Measurements from ENCODE around the gene INTS1.
"Not testable (repeated sequence)": the region's sequence is repeated elsewhere in the genome, so short reads cannot be mapped to it uniquely, and the experiment has no call there.

INTS1 gene

DNA sequence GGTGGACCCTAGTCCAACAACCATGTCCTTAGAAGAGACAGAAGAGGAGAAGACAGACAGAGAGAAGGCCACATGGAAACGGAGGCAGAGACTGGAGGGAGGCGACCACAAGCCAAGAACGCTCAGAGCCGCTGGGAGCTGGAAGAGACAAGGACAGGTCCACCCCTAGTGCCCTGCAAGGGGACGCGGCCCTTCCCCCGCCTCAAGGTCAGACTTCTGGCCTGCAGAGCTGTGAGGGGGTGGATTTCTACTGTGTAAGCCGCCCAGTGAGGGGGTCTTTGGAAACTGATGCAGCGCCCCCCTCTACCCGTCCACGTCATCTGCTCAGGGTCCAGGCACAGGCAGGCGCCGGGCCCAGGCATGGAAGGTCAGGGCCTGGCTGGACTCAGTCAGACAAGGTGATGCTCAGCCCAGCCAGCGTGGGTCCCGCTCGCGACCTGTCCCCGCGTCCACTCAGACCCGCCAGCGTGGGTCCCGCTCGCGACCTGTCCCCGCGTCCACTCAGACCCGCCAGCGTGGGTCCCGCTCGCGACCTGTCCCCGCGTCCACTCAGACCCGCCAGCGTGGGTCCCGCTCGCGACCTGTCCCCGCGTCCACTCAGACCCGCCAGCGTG is 60.5 kb downstream of the INTS1 start:
- intact Hi-C loops (cut with DNase I); DNase-seq: not testable (repeated sequence)

DNA sequence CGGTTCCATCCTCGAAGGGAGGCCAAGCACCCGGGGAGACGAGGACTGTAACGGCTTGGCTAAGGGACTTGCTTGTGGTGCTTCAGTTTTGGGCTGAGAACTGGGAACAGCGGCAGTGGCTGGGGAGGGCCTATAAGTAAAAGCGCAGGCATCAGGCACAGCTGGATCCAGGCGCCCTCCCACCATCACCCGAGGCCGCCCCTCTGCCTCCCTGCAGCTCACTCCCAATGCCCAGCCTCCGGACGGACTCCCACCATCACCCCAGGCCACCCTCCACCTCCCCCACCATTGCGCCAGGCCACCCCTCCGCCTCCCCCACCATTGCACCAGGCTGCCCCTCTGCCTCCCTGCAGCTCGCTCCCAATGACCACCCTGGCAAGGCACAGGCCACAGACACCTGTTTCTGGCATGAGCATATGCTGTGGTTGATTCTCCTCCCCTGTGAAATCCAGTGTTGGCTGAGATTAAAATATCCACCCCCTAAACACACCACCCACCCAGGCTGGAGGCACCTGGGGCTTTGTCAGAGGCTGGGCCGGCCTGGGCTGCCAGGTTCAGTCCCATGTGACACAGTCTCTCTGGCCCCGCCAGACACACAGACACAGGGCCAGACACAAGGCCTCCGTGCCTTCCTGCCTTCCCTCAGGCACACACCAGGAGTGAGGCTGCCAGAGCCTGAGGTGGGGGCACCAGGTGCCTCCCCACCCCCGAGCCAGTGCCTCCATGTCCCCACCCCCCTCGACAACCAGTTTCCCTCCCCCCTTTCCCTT is 61.6 kb downstream of the INTS1 start:
- DNase-seq, result no peak
- intact Hi-C loops (cut with DNase I), result no loop called here

DNA sequence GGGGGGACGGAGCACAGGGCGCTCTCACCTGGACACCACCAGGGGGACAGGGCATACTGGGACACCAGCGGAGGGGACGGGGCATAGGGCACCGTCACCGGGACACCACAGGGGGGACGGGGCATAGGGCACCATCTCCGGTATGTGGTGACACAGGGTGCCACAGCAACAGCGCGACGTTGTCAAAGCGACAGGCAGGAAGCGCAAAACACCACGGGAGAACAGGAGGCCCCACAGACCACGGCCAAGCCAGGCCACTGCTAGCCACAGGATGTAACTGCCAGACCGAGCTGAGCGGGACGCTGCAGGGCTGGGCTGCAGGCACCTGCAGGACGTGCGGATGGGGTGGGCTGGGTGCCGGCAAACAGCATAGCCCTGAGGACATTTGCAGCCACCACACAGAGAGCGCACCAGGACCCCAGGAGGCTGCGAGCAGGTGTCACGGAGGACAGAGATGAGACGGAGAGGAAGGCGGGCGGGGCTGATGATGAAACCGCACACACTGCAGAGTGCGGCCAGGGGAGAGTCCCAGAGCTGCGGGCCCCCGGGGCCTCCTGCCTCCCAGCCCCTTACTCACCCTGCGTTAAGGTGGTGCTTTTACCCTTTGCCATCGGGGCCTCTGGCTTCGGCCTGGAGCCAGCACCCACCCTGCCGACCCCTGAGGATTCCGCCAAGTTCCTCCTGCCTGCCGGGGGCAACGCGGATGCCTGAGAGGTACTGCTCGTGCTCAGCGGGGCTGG is 62.4 kb downstream of the INTS1 start:
- no peak for DNase-seq
- intact Hi-C loops (cut with DNase I), result no loop called here

- intact Hi-C loops (cut with DNase I), result no loop called here
- DNase-seq, result no peak
These were observed 63.6 kb downstream of the INTS1 start for GRCh38 chr7:1440620-1441019.

DNA sequence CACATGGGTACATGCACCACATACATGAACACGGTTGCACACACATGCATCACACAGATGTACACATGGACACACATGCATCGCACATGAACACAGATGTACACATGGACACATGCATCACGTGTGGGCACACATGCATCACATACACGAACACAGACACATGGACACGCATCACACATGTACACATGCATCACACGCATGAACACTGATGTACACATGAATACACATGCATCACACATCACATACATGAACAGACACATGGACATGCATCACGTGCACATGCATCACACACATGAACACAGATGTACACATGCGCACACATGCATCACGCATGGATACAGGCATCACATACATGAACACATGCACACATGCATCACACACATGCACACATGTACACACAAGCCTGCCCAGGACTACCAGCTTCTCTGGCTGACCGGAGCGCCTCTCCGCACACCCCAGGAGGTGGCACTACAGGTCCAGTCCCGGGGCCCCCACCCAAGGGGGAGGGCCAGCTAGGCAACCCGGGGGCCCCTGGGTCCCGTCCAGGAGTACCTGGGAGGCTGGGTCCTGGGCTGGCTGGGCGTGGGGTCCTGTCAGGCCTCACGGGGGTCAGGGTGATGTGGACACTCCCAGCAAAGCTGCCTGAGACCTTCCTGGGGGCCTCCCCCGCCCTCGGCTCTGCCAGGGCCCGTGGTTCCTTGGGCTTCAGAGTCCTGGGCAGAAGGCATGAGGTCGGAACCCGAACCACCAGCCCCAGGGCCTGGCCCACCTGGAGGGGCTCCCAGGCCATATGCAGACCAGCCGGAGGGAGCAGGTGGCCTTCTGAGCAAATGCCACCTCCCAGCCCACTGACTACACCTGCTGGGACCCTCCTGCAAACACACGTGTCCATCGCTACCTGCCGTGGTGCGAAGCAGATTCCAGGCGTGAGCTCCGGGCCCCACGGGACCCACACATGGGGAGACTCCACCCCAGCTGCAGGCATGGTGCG is 64.5 kb downstream of the INTS1 start:
- no peak for DNase-seq
- intact Hi-C loops (cut with DNase I), result loop anchor here (10.0 kb wide), 1 partner anchor 215 kb away; no protein-coding TSS in a partner anchor

- no peak for DNase-seq
- intact Hi-C loops (cut with DNase I), result loop anchor here (10.0 kb wide), 1 partner anchor 214 kb away; no protein-coding TSS in a partner anchor
These were observed 65.4 kb downstream of the INTS1 start for GRCh38 chr7:1438821-1439220.

DNA sequence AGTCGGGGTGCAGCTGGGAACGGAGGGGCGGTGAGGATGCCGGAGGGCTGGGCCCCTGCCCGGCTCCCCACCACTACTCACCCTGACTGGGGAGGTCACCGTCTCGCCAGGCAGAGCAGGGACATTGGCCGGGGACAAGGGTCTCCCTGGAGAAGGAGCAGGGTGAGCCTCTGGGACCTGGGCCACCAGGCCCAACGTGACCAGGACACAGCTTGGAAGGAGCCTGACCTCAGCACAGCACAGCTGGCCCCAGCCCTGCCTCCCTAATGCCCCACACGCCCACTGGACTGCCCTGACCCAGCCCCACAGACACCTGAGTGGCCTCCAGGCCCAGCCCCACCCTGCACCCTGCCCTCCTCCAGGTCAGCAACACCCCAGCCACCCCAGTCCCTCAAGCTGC is 66.0 kb downstream of the INTS1 start:
- intact Hi-C loops (cut with DNase I), result loop anchor here (10.0 kb wide), 1 partner anchor 213 kb away; no protein-coding TSS in a partner anchor

DNA sequence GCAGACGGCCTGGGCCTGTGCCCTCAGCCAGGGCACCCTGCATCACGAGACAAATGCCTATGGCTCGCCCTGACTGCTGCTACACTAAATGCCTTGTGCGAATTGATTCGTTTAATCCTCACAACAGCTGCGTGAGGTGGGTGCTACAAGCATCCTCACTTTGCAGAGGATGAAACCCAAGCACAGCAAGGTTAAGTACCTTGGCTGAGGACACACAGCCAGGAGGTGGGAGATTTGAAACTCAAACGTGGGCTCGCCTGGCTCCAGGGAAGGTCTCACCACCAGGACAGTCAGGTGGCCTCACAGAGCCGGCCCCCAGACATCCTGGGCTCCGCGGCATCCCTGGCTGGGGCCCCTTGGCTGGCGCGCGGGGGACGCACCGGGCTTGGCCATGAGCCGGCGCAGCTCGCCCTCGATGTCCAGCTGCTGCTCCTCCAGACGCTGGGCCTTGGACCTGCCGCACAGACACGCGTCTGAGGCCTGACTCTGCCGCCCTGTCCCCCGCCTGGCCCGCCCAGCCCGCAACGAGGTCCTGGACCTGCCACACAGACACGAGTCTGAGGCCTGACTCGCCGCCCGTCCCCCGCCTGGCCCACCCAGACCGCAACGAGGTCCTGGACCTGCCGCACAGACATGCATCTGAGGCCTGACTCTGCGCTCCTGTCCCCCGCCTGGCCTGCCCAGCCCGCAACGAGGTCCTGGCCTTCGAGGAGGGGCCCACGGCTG is 66.9 kb downstream of the INTS1 start:
- no peak for DNase-seq
- intact Hi-C loops (cut with DNase I), result loop anchor here (10.0 kb wide), 1 partner anchor 213 kb away; no protein-coding TSS in a partner anchor

More for the DNA sequence above, 66.0 kb downstream of the INTS1 start:
- DNase-seq, result no peak

DNA sequence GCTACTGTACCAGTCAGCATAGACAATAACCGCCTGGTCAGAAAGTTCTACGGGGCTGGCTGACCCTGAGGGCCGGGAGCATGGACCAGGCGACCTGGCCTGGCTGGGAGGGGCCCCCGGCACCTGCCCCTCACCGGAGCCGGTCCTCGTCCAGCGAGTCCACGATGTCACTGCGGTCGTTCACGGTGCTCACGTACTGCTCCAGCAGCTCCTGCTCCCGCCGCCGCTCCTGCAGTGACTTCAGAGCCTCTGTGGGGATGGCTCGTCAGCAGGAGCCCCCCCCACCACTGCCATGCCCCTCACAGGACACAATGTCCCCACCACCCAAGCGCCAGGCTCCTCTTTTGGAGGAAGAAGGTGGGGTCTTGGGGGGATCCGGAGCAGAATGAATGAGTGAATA is 67.6 kb downstream of the INTS1 start:
- intact Hi-C loops (cut with DNase I), result loop anchor here (10.0 kb wide), 1 partner anchor 212 kb away; no protein-coding TSS in a partner anchor
- no peak for DNase-seq

GRCh38 chr7:1434891-1435670 is 69.1 kb downstream of the INTS1 start:
- DNase-seq, result no peak
- intact Hi-C loops (cut with DNase I), result loop anchor here (5.0 to 10.0 kb wide), 2 partner anchors 47 to 210 kb away; no protein-coding TSS in a partner anchor

DNA sequence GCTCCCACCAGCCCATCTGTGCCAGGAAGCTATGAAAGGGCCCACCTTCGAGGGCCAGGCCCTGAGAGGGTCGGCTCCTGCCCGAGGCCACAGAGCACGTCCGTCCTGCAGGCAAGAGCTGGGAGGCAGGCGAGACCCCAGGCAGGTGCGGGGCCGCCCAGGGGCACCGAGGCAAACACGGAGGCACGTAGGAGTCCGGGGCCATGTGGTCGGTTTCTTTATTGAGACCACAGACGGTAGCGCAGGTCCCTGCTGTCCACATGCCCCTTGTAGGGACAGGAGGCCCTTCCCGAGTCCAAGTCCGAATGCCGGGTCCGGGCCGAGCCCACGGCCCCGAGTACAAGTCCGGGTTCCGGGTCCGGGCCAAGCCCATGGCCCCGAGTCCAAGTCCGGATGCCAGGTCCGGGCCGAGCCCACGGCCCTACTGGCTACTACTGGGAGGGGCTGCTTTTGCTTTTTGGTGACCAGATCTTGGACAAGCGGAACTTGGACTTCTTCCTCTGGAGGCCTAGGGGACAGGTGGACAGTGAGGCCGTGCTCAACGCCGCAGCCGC is 69.9 kb downstream of the INTS1 start:
- intact Hi-C loops (cut with DNase I), result loop anchor here (5.0 to 10.0 kb wide), 2 partner anchors 48 to 209 kb away; no protein-coding TSS in a partner anchor
- no peak for DNase-seq

GRCh38 chr7:1433128-1433920 is 70.9 kb downstream of the INTS1 start:
- intact Hi-C loops (cut with DNase I), result loop anchor here (5.0 to 10.0 kb wide), 2 partner anchors 49 to 209 kb away; no protein-coding TSS in a partner anchor
- no peak for DNase-seq

DNA sequence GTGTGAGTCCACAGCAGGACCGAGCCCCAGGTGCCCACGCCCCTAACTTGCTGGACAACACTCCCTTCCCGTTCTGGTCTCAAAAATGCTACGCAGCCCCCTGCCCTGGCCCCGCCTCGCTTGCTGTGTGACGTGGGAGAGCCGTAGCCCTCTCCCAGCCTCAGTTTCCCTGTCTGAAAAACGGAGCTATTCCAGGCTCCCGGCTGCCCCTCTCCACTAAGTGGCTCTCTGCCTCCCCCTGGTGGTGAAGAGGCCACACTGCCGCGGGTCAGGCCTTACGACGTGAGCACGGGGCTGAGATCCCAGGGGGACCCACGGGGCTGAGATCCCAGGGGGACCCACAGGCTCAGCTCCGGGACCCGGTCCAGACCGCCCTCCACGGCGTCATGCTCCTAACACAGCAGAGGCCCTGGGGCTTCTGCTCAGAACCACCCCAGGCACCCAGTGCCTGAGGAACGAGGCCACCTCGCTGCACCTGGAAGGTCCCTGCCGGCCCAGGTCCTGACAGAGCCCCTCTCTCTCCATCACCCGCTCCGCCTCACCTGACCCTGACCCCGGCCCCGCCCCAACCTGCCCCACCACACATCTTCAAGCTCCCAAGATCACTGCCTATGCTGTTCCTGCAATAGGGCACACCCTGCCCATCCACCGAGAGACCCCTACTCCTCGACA is 71.6 kb downstream of the INTS1 start:
- peak; percentile 35 to 91 (median 74) for DNase-seq
- intact Hi-C loops (cut with DNase I), result loop anchor here (5.0 to 10.0 kb wide), 2 partner anchors 50 to 208 kb away; no protein-coding TSS in a partner anchor

DNA sequence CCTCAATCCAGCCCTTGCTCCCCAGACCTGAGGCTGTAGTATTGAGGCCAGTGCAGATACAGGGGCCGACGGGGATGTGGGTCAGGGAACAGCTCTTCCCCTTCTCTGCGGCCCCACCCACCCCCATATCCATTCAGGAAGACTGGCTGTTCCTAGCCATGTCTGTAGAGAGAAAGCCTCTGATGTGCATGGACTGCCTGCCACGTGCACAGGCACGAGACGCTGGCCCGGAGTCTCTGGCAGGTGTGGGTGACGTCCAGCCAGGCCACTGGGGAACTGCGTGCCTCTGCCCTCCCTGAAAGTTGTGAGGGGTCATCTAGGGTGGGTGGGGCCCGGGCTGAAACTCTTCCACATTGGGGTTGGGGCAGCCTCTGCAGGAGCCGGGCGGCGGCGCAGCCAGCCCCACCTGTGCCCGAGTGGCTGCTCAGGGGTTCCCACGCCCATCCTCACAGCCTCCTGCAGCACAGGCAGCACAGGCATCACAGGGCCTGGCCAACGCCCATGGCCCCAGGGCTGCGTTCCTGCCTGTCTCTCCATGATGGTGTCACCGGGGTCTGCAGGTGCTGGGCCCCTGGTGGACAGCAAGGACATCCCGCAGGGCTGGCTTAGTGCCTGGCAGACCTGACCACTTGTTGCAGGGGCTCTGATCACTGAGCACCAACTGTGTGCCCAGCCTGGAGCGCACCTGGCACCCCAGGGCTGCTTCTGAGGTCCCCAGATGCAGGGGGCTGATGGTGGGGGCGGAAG is 72.4 kb downstream of the INTS1 start:
- DNase-seq, result no peak
- intact Hi-C loops (cut with DNase I), result loop anchor here (5.0 to 10.0 kb wide), 2 partner anchors 50 to 207 kb away; no protein-coding TSS in a partner anchor

All from head of caudate nucleus (tissue), 42 donors.